ENCODE results near the gene FIBP. TPM values are rescaled to one million over a fixed set of nuclear protein-coding genes. Genes with fewer than 3 reads are reported as not detected.

Gene FIBP
- total RNA-seq, 1 donor from 2014 or later, result 144 TPM

GRCh38 chr11:65853246-65853979 lies 34.9 kb downstream of the FIBP start:
- Histone ChIP-seq H3K36me3 (ENCODE audit: control insufficient read depth, insufficient read depth, low read length) (peaks cover 5% of the 10 kb centered on the region), H3K4me3 (ENCODE audit: low read depth, low read length) (no peak overlapping the region), H3K27me3 (ENCODE audit: control insufficient read depth, insufficient read depth, low read length) (no peaks in the 10 kb centered on the region)
- no peak for DNase-seq (ENCODE audit: low read depth)
- TF ChIP-seq CTCF (IDR thresholded peaks at IDR 0.05; ENCODE audit: insufficient read depth, low read length, poor library complexity, severe bottlenecking), result no peak

DNA sequence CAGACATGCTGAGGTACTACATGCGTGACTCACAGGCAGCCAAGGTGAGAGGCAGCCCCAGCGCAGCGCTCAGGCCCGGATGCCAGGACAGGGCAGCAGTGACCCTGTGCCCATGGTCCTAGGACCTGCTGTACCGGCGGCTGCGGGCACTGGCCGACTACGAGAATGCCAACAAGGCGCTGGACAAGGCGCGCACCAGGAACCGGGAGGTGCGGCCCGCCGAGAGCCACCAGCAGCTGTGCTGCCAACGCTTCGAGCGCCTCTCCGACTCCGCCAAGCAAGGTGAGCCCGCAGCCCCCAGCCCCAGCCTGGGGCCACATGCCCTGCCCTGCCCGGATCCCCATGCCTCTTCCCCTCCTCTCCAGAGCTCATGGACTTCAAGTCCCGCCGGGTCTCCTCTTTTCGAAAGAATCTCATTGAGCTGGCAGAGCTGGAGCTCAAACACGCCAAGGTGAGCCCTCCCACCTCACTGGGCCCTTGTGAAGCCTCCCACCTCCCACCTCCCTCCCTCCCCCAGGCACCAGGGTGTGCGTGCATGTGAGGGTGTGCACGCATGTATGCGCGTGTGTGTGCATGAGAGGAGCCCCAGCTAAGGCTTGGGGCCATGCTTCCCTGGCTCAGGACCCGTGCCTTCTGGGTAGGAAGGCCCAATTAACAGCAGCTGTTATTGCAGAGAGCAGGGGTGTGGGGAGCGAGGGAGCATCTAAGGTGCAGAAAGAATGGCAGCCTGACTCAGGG lies 35.6 kb downstream of the FIBP start:
- no peak for DNase-seq (ENCODE audit: low read depth)
- H3K36me3 ChIP-seq (ENCODE audit: control insufficient read depth, insufficient read depth, low read length), result peaks cover 5% of the 10 kb centered on the region
- TF ChIP-seq CTCF (IDR thresholded peaks at IDR 0.05; ENCODE audit: insufficient read depth, low read length, poor library complexity, severe bottlenecking), result no peak
- H3K4me3 ChIP-seq (ENCODE audit: low read depth, low read length), result no peak overlapping the region
- no peaks in the 10 kb centered on the region for H3K27me3 ChIP-seq (ENCODE audit: control insufficient read depth, insufficient read depth, low read length)

- Histone ChIP-seq H3K4me3 (ENCODE audit: low read depth, low read length) (no peak overlapping the region), H3K36me3 (ENCODE audit: control insufficient read depth, insufficient read depth, low read length) (peaks cover 5% of the 10 kb centered on the region), H3K27me3 (ENCODE audit: control insufficient read depth, insufficient read depth, low read length) (no peaks in the 10 kb centered on the region)
- no peak for DNase-seq (ENCODE audit: low read depth)
- no peak for TF ChIP-seq CTCF (IDR thresholded peaks at IDR 0.05; ENCODE audit: insufficient read depth, low read length, poor library complexity, severe bottlenecking)
These were observed 36.3 kb downstream of the FIBP start for GRCh38 chr11:65851811-65852507.

- peak; percentile 56 for TF ChIP-seq CTCF (IDR thresholded peaks at IDR 0.05; ENCODE audit: insufficient read depth, low read length, poor library complexity, severe bottlenecking)
- no peak for DNase-seq (ENCODE audit: low read depth)
- H3K36me3 ChIP-seq (ENCODE audit: control insufficient read depth, insufficient read depth, low read length), result peaks cover 5% of the 10 kb centered on the region
- H3K27me3 ChIP-seq (ENCODE audit: control insufficient read depth, insufficient read depth, low read length), result no peaks in the 10 kb centered on the region
- no peak overlapping the region for H3K4me3 ChIP-seq (ENCODE audit: low read depth, low read length)
These were observed 37.1 kb downstream of the FIBP start for GRCh38 chr11:65851083-65851579.

DNA sequence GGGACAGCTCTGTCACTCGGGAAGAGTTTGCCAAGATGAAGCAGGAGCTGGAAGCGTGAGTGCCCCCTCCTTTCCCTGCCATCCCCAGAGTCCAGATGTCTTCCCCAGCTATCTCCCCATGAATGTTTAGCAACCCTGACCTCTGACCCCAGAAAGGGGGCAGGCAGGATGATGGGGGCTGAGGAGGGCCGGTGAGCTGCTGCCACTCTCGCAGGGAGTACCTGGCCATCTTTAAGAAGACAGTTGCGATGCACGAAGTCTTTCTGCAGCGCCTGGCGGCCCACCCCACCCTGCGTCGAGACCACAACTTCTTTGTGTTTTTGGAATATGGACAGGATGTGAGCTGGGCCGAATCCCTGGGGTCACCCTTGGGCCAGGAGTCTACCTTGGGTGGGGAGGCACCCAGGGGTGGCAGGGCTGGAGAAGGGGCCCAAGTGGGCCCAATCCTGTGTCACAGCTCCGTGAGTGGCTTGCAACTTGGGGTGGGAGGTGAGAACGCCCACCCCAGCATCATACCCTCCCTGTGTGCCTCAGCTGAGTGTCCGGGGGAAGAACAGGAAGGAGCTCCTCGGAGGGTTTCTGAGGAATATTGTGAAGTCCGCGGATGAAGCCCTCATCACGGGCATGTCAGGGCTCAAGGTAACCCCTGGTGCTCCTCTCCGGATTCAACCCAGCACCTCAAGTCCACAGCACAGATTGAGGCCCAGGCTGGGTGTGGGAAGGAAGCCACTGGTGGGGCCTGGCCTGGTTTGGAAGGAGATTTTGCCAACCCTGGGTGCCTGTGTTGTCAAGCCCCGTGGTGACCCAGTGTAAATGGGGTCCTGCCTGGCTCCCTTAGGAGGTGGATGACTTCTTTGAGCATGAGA lies 37.8 kb downstream of the FIBP start:
- Histone ChIP-seq H3K4me3 (ENCODE audit: low read depth, low read length) (no peak overlapping the region), H3K36me3 (ENCODE audit: control insufficient read depth, insufficient read depth, low read length) (peaks cover 3% of the 10 kb centered on the region), H3K27me3 (ENCODE audit: control insufficient read depth, insufficient read depth, low read length) (no peaks in the 10 kb centered on the region)
- TF ChIP-seq CTCF (IDR thresholded peaks at IDR 0.05; ENCODE audit: insufficient read depth, low read length, poor library complexity, severe bottlenecking), result no peak
- DNase-seq (ENCODE audit: low read depth), result no peak
